Measurements from ENCODE around the gene PLA2G5. TPM values are rescaled to one million over a fixed set of nuclear protein-coding genes. Genes with fewer than 3 reads are reported as not detected.
"Not testable (repeated sequence)": the region's sequence is repeated elsewhere in the genome, so short reads cannot be mapped to it uniquely, and the experiment has no call there.

The PLA2G5 gene
- total RNA-seq, 2 donors from 2014 or later: not detected

DNA sequence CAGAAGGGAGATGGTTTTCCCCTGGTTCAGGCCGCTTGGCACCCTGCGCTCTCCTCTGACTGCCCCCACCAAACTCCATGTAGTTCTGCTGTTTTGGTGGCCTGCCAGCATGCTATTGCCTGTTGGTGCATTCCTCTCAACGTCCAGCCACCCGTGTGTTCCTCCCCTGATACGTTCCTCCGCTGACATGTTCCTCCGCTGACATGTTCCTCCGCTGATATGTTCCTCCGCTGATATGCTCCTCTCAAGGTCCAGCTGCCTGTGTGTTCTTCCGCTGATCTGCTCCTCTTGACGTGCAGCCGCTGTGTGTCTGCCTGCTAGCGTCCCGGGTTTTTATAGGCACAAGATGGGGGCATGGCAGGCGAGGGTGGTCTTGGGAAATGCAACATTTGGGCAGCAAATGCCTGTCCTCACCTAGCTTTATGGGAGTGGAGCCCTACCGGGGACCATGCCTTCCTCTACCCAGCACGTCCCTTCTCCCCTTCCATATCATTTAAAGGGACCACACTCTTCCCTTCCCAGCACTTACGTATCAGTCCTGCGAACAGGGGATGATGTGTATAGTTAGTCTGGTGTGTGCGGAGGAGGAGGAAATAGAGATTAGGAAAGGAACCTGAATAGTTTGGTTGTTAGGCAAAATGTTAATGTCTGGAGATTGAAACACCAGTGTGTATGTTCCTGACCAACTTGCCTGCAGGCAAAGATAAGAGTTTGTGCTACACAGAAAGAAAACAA lies 40.6 kb upstream of the PLA2G5 start:
- TF ChIP-seq, protein P1, sequence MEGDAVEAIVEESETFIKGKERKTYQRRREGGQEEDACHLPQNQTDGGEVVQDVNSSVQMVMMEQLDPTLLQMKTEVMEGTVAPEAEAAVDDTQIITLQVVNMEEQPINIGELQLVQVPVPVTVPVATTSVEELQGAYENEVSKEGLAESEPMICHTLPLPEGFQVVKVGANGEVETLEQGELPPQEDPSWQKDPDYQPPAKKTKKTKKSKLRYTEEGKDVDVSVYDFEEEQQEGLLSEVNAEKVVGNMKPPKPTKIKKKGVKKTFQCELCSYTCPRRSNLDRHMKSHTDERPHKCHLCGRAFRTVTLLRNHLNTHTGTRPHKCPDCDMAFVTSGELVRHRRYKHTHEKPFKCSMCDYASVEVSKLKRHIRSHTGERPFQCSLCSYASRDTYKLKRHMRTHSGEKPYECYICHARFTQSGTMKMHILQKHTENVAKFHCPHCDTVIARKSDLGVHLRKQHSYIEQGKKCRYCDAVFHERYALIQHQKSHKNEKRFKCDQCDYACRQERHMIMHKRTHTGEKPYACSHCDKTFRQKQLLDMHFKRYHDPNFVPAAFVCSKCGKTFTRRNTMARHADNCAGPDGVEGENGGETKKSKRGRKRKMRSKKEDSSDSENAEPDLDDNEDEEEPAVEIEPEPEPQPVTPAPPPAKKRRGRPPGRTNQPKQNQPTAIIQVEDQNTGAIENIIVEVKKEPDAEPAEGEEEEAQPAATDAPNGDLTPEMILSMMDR (conservative IDR thresholded peaks at IDR 0.05): no peak
- Histone ChIP-seq H3K4me1 (ENCODE audit: control insufficient read depth, insufficient read depth, low read length) (no peaks in the 10 kb centered on the region), H3K9me3 (ENCODE audit: control insufficient read depth, low read length) (peaks cover 6% of the 10 kb centered on the region), H3K27me3 (ENCODE audit: control insufficient read depth, insufficient read depth, low read length, poor library complexity, severe bottlenecking) (peaks cover 27% of the 10 kb centered on the region), H3K36me3 (ENCODE audit: control insufficient read depth, insufficient read depth, low read length) (no peaks in the 10 kb centered on the region), H3K27ac (ENCODE audit: low read depth, low read length) (no peak overlapping the region), H3K4me3 (ENCODE audit: low read length) (no peak overlapping the region), H3K9ac (ENCODE audit: extremely low read depth, low read length, poor library complexity, severe bottlenecking) (no peak overlapping the region)
- Mint-ChIP-seq H3K27ac (no peak overlapping the region), H3K27me3 (ENCODE audit: insufficient read depth) (peaks cover 17% of the 10 kb centered on the region), H3K4me1 (no peaks in the 10 kb centered on the region), H3K4me3 (no peak overlapping the region), H3K36me3 (ENCODE audit: low read depth) (no peaks in the 10 kb centered on the region), H3K9me3 (peaks cover 24% of the 10 kb centered on the region)
- WGBS, 2 experiments (ENCODE audit: insufficient coverage in 1 of 2, insufficient read length in 1 of 2): 93 to 95% methylated on average over 14 to 20 of the region's 20 CpGs
- DNase-seq: no peak

DNA sequence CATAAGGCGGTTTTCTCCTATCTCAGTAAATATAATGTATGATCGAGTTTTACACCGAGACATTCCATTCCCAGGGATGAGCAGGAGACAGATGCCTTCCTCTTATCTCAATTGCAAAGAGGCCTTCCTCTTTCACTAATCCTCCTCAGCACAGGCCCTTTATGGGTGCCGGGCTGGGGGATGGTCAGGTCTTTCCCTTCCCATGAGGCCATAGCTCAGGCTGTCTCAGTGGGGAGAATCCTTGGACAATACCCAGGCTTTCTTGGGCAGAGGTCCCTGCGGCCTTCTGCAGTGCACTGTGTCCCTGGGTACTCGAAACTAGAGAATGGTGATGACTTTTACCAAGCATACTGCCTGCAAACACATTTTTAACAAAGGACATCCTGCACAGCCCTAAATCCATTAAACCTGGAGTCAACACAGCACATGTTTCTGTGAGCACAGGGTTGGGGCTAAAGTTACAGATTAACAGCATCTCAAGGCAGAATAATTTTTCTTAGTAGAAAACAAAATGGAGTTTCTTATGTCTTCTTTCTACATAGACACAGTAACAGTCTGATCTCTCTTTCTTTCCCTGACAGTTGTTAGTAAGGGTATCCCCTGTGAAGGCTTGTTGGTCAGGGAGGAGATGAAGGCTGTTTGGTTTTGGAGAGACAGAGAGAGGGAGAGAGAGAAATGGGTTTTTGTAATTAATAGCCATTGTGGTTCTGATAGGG lies 39.4 kb upstream of the PLA2G5 start:
- DNase-seq; H3K4me1 Mint-ChIP-seq; H3K36me3 ChIP-seq (ENCODE audit: control insufficient read depth, insufficient read depth, low read length); H3K9ac ChIP-seq (ENCODE audit: extremely low read depth, low read length, poor library complexity, severe bottlenecking); H3K4me1 ChIP-seq (ENCODE audit: control insufficient read depth, insufficient read depth, low read length); H3K27ac Mint-ChIP-seq; H3K27ac ChIP-seq (ENCODE audit: low read depth, low read length); H3K4me3 Mint-ChIP-seq; H3K36me3 Mint-ChIP-seq (ENCODE audit: low read depth); H3K4me3 ChIP-seq (ENCODE audit: low read length): not testable (repeated sequence)
- H3K27me3 Mint-ChIP-seq (ENCODE audit: insufficient read depth): peaks cover 23% of the 10 kb centered on the region
- Histone ChIP-seq H3K9me3 (ENCODE audit: control insufficient read depth, low read length) (peaks cover 15% of the 10 kb centered on the region), H3K27me3 (ENCODE audit: control insufficient read depth, insufficient read depth, low read length, poor library complexity, severe bottlenecking) (peaks cover 35% of the 10 kb centered on the region)
- 92 to 96% methylated on average over 4 to 6 of the region's 6 CpGs for WGBS, 2 experiments (ENCODE audit: insufficient coverage in 1 of 2, insufficient read length in 1 of 2)
- H3K9me3 Mint-ChIP-seq: peaks cover 27% of the 10 kb centered on the region

DNA sequence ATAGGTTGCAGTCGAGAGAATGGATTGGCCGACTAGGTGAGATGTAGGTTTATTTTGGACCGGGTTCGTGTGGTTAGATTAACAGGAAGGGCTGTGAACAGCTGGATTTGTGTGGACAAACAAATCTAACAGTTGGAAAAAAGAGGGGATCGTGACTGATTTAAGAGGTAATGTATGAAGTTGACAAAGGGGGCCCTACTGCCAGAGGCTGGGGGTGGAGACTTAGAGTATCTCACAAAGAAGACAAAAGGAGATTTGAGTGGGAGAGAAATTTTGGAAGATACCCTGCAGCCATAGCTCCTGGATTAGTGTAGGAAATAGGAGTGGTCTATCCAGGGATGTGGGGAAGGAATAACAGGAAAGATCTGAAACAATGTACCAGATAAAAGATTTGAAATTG lies 38.8 kb upstream of the PLA2G5 start:
- Histone ChIP-seq H3K9me3 (ENCODE audit: control insufficient read depth, low read length) (peaks cover 21% of the 10 kb centered on the region), H3K27ac (ENCODE audit: low read depth, low read length) (no peak overlapping the region), H3K4me3 (ENCODE audit: low read length) (no peak overlapping the region), H3K27me3 (ENCODE audit: control insufficient read depth, insufficient read depth, low read length, poor library complexity, severe bottlenecking) (peaks cover 35% of the 10 kb centered on the region), H3K36me3 (ENCODE audit: control insufficient read depth, insufficient read depth, low read length) (no peaks in the 10 kb centered on the region), H3K4me1 (ENCODE audit: control insufficient read depth, insufficient read depth, low read length) (no peaks in the 10 kb centered on the region), H3K9ac (ENCODE audit: extremely low read depth, low read length, poor library complexity, severe bottlenecking) (no peak overlapping the region)
- Mint-ChIP-seq H3K27me3 (ENCODE audit: insufficient read depth) (peaks cover 25% of the 10 kb centered on the region), H3K36me3 (ENCODE audit: low read depth) (no peaks in the 10 kb centered on the region), H3K4me3 (no peak overlapping the region), H3K9me3 (peaks cover 31% of the 10 kb centered on the region), H3K27ac (no peak overlapping the region), H3K4me1 (no peaks in the 10 kb centered on the region)
- WGBS, 2 experiments (ENCODE audit: insufficient coverage in 1 of 2, insufficient read length in 1 of 2): 93 to 99% methylated on average over 5 of the region's 5 CpGs
- DNase-seq: no peak
- TF ChIP-seq, protein P1 (conservative IDR thresholded peaks at IDR 0.05): no peak

All from endodermal cell (in vitro differentiated cells).